ENCODE data around the gene UPK3B. TPM values are rescaled to one million over a fixed set of nuclear protein-coding genes. Genes with fewer than 3 reads are reported as not detected.
"Not testable (repeated sequence)": the region's sequence is repeated elsewhere in the genome, so short reads cannot be mapped to it uniquely, and the experiment has no call there.

UPK3B gene
- total and polyA plus RNA-seq, 7 donors = 0.12 to 0.91 (median 0.35) TPM; not detected in 1

GRCh38 chr7:76531643-76532042, 21.3 kb downstream of the UPK3B start:
- H3K27me3 ChIP-seq (ENCODE audit: insufficient read depth in 3 of 3, low read length in 2 of 3); H3K36me3 ChIP-seq (ENCODE audit: insufficient read depth in 1 of 2, low read depth in 1 of 2); H3K9me3 ChIP-seq; H3K4me1 ChIP-seq; ATAC-seq; H3K27ac ChIP-seq; intact Hi-C loops (cut with DNase I); H3K4me3 ChIP-seq; DNase-seq: not testable (repeated sequence)
- WGBS, 3 donors = 88 to 91% (median 90%) methylated on average over 1 to 2 of the region's 2 CpGs

GRCh38 chr7:76543197-76543596, 32.8 kb downstream of the UPK3B start, which contains the start of gene SPDYE16:
SPDYE16 (minus strand) TSS chr7:76543297; CDS start chr7:76541459, 1,838 bp downstream.
- H3K36me3 ChIP-seq (ENCODE audit: insufficient read depth in 1 of 2, low read depth in 1 of 2); H3K27ac ChIP-seq; H3K27me3 ChIP-seq (ENCODE audit: insufficient read depth in 3 of 3, low read length in 2 of 3); ATAC-seq; H3K9me3 ChIP-seq; intact Hi-C loops (cut with DNase I); H3K4me1 ChIP-seq; DNase-seq; H3K4me3 ChIP-seq: not testable (repeated sequence)
- WGBS, 3 donors = no CpG with 5 or more reads among the region's 8 CpGs

GRCh38 chr7:76549025-76549854, 38.9 kb downstream of the UPK3B start:
- intact Hi-C loops (cut with DNase I); H3K9me3 ChIP-seq; H3K4me1 ChIP-seq; H3K27me3 ChIP-seq (ENCODE audit: insufficient read depth in 3 of 3, low read length in 2 of 3): not testable (repeated sequence)
- 0 to 1% (median 0%) methylated on average over 52 to 71 of the region's 71 CpGs for WGBS, 3 donors
- ATAC-seq (peak; percentile 100), DNase-seq (peak; percentile 90 to 95)
- H3K4me3 ChIP-seq = peak overlapping the region; percentile 90
- H3K36me3 ChIP-seq (ENCODE audit: insufficient read depth in 1 of 2, low read depth in 1 of 2) = peaks cover 0 to 17% of the 10 kb centered on the region in 2 donors
- peak overlapping the region; percentile 94 for H3K27ac ChIP-seq

GRCh38 chr7:76549855-76550248, 39.5 kb downstream of the UPK3B start:
- ATAC-seq; H3K9me3 ChIP-seq; intact Hi-C loops (cut with DNase I); H3K27me3 ChIP-seq (ENCODE audit: insufficient read depth in 3 of 3, low read length in 2 of 3); H3K4me1 ChIP-seq: not testable (repeated sequence)
- H3K4me3 ChIP-seq = peak overlapping the region; percentile 90
- DNase-seq = peak in 1 of 2 donors; percentile 27
- 0 to 1% (median 0%) methylated on average over 12 to 19 of the region's 19 CpGs for WGBS, 3 donors
- H3K36me3 ChIP-seq (ENCODE audit: insufficient read depth in 1 of 2, low read depth in 1 of 2) = peaks cover 0 to 17% of the 10 kb centered on the region in 2 donors
- peak overlapping the region; percentile 94 for H3K27ac ChIP-seq

GRCh38 chr7:76551992-76552391, 41.6 kb downstream of the UPK3B start:
- H3K4me3 ChIP-seq; H3K9me3 ChIP-seq; H3K27me3 ChIP-seq (ENCODE audit: insufficient read depth in 3 of 3, low read length in 2 of 3); intact Hi-C loops (cut with DNase I); DNase-seq; ATAC-seq; H3K4me1 ChIP-seq; H3K27ac ChIP-seq: not testable (repeated sequence)
- 83 to 92% (median 85%) methylated on average over 6 of the region's 6 CpGs for WGBS, 3 donors
- H3K36me3 ChIP-seq (ENCODE audit: insufficient read depth in 1 of 2, low read depth in 1 of 2) = peaks cover 0 to 17% of the 10 kb centered on the region in 2 donors

- intact Hi-C loops (cut with DNase I); H3K4me1 ChIP-seq; H3K9me3 ChIP-seq; H3K27ac ChIP-seq; DNase-seq; H3K27me3 ChIP-seq (ENCODE audit: insufficient read depth in 3 of 3, low read length in 2 of 3); H3K36me3 ChIP-seq (ENCODE audit: insufficient read depth in 1 of 2, low read depth in 1 of 2); H3K4me3 ChIP-seq; ATAC-seq: not testable (repeated sequence)
- WGBS, 3 donors = 57 to 83% (median 62%) methylated on average over 6 of the region's 6 CpGs
These were observed 49.3 kb downstream of the UPK3B start for GRCh38 chr7:76559685-76560084.

GRCh38 chr7:76560157-76560556, 49.8 kb downstream of the UPK3B start:
- intact Hi-C loops (cut with DNase I) = not testable (repeated sequence)

GRCh38 chr7:76561342-76561741, 51.0 kb downstream of the UPK3B start:
- H3K27me3 ChIP-seq (ENCODE audit: insufficient read depth in 3 of 3, low read length in 2 of 3); H3K27ac ChIP-seq; H3K36me3 ChIP-seq (ENCODE audit: insufficient read depth in 1 of 2, low read depth in 1 of 2); H3K4me3 ChIP-seq; DNase-seq; H3K9me3 ChIP-seq; H3K4me1 ChIP-seq; intact Hi-C loops (cut with DNase I); ATAC-seq: not testable (repeated sequence)
- 94 to 100% (median 98%) methylated on average over 3 of the region's 3 CpGs for WGBS, 3 donors

More at GRCh38 chr7:76560157-76560556, 49.8 kb downstream of the UPK3B start:
- not testable (repeated sequence) for H3K27me3 ChIP-seq (ENCODE audit: insufficient read depth in 3 of 3, low read length in 2 of 3); H3K9me3 ChIP-seq; H3K4me1 ChIP-seq; H3K4me3 ChIP-seq; H3K27ac ChIP-seq; DNase-seq; ATAC-seq; H3K36me3 ChIP-seq (ENCODE audit: insufficient read depth in 1 of 2, low read depth in 1 of 2)
- WGBS, 3 donors = 80 to 88% (median 87%) methylated on average over 4 of the region's 4 CpGs

- H3K4me3 ChIP-seq; DNase-seq; ATAC-seq; H3K9me3 ChIP-seq; H3K27ac ChIP-seq; H3K36me3 ChIP-seq (ENCODE audit: insufficient read depth in 1 of 2, low read depth in 1 of 2); intact Hi-C loops (cut with DNase I); H3K4me1 ChIP-seq; H3K27me3 ChIP-seq (ENCODE audit: insufficient read depth in 3 of 3, low read length in 2 of 3): not testable (repeated sequence)
- 88 to 100% (median 94%) methylated on average over 2 of the region's 3 CpGs for WGBS, 3 donors
These were observed 54.6 kb downstream of the UPK3B start for GRCh38 chr7:76565001-76565400.

Data from psoas muscle (tissue), 8 donors.